GM12878 (cell line): ENCODE data around the gene PRR12. TPM values are rescaled to one million over a fixed set of nuclear protein-coding genes. Genes with fewer than 3 reads are reported as not detected.

Experiments used
- ATAC-seq: fragments of 200-7000 bp; cut with Tn5 transposase; 3 replicates; pipeline ENCODE4 v1.9.1; 2020; ENCODE audit warnings: mild to moderate bottlenecking, moderate library complexity
- BruUV-seq: library from RNA; stranded (reverse); fragments of 400-500 nt; replicated peaks from 2 replicates; lab custom pipeline; 2021; lab: Mats Ljungman, UMichigan
- CTCF ChIA-PET: fragments of 300-600 bp; sonication (Branson Sonifier 250); formaldehyde crosslinking; extraction: SDS; loops from one replicate; lab custom pipeline; 2021; ENCODE audit warnings: inconsistent platforms; lab: Yijun Ruan, JAX
- POLR2A ChIA-PET: fragments of 350-600 bp; formaldehyde crosslinking; extraction: SDS; loops from one replicate; lab custom pipeline; 2021; ENCODE audit warnings: inconsistent platforms; lab: Charles Lee
- RAD21 ChIA-PET: fragments of 300-600 bp; sonication (Branson Sonifier 250); formaldehyde crosslinking; loops from one replicate; lab custom pipeline; 2023; ENCODE audit warnings: antibody characterized with exemption; ENCODE audit not compliant: unreplicated experiment; lab: Charles Lee
- SMC1A ChIA-PET: fragments of 300-600 bp; sonication (Branson Sonifier 250); formaldehyde crosslinking; loops from one replicate; lab custom pipeline; 2023; ENCODE audit not compliant: unreplicated experiment, uncharacterized antibody; lab: Charles Lee
- DNase-seq: peaks from one replicate; pipeline ENCODE4 v3.0.0-alpha.2; 2011; ENCODE audit warnings: low read depth, low spot score
- FAIRE-seq: peaks from 3 replicates; lab custom pipeline; 2011; peaks lifted over from hg19 to GRCh38; lab: Jason Lieb, UNC
- H2AFZ ChIP-seq: 2 replicates; pipeline ENCODE4 v1.6.0; 2011; ENCODE audit warnings: low read depth, low read length, control low read depth; ENCODE audit not compliant: control insufficient read depth
- H3K27ac ChIP-seq: 2 replicates; pipeline ENCODE4 v1.5.1; 2011; ENCODE audit warnings: control low read depth; ENCODE audit not compliant: control insufficient read depth, insufficient read depth
- H3K27me3 ChIP-seq, 2 experiments: replicated peaks in 1 of 2; 2 replicates each; pipeline versions ENCODE4 v1.6.0 to v1.6.1; 2011; ENCODE audit warnings: low read length in 1 of 2; ENCODE audit not compliant: control insufficient read depth in 2 of 2, insufficient read depth in 2 of 2
- H3K36me3 ChIP-seq, 2 experiments: 2 replicates each; pipeline ENCODE4 v1.5.1; 2011; ENCODE audit warnings: low read length in 1 of 2; ENCODE audit not compliant: control insufficient read depth in 2 of 2, insufficient read depth in 2 of 2
- H3K4me1 ChIP-seq: 2 replicates; pipeline ENCODE4 v1.6.1; 2011; ENCODE audit warnings: mild to moderate bottlenecking, low read length, moderate library complexity, mixed read lengths; ENCODE audit not compliant: control insufficient read depth, insufficient read depth
- H3K4me2 ChIP-seq: 2 replicates; pipeline ENCODE4 v1.6.0; 2011; ENCODE audit warnings: control low read depth; ENCODE audit not compliant: control insufficient read depth, insufficient read depth
- H3K4me3 ChIP-seq: fragments of 200-600 bp; sonication (generic); 2 replicates; pipeline ENCODE4 v1.5.1; 2016
- H3K79me2 ChIP-seq: 2 replicates; pipeline ENCODE4 v1.6.0; 2011; ENCODE audit warnings: low read length; ENCODE audit not compliant: control insufficient read depth, insufficient read depth
- H3K9ac ChIP-seq: 2 replicates; pipeline ENCODE4 v1.8.0; 2011; ENCODE audit warnings: low read length, control low read depth, mixed read lengths; ENCODE audit not compliant: control insufficient read depth, insufficient read depth
- H3K9me3 ChIP-seq: replicated peaks from 3 replicates; pipeline ENCODE4 v1.5.1; 2011; ENCODE audit warnings: mild to moderate bottlenecking, low read length; ENCODE audit not compliant: control insufficient read depth, insufficient read depth
- H4K20me1 ChIP-seq: 2 replicates; pipeline ENCODE4 v1.6.0; 2011; ENCODE audit not compliant: control insufficient read depth, insufficient read depth
- BHLHE40 ChIP-seq, 2 experiments: fragments of 450-650 bp in 1 of 2; IDR thresholded peaks; 2 replicates each; pipeline ENCODE4 v1.6.1; 2011 to 2017; ENCODE audit warnings: low read depth in 2 of 2, borderline replicate concordance in 1 of 2, improper control_type of control experiment in 1 of 2, low read length in 1 of 2, mild to moderate bottlenecking in 1 of 2
- CTCF ChIP-seq, 3 experiments: IDR thresholded peaks in 2 of 3; conservative IDR thresholded peaks in 1 of 3; 2 replicates each; pipeline ENCODE4 v1.5.1; 2011; ENCODE audit warnings: low read depth in 3 of 3, low read length in 3 of 3, mild to moderate bottlenecking in 3 of 3, control low read depth in 2 of 3, moderate library complexity in 2 of 3, inconsistent platforms in 1 of 3, mixed read lengths in 1 of 3; ENCODE audit not compliant: control insufficient read depth in 2 of 3, insufficient read depth in 1 of 3; ENCODE audit errors: extremely low read depth in 1 of 3
- ESRRA ChIP-seq: IDR thresholded peaks from 2 replicates; pipeline ENCODE4 v1.6.1; 2012; ENCODE audit warnings: mild to moderate bottlenecking, low read length, improper control_type of control experiment
- HCFC1 ChIP-seq: fragments of 150-350 bp; IDR thresholded peaks from 2 replicates; pipeline ENCODE4 v1.6.1; 2014; ENCODE audit warnings: low read length
- SPI1 ChIP-seq: IDR thresholded peaks from 2 replicates; pipeline ENCODE4 v1.6.1; 2011; ENCODE audit warnings: low read depth, mild to moderate bottlenecking, low read length, moderate library complexity, borderline replicate concordance; ENCODE audit not compliant: insufficient read depth
- ZBTB11 ChIP-seq: fragments of 450-650 bp; formaldehyde crosslinking; IDR thresholded peaks from 2 replicates; pipeline ENCODE4 v1.5.0; 2022; ENCODE audit warnings: mild to moderate bottlenecking, missing genetic modification characterization
- WGBS: methylation state at CpG from one replicate; pipeline ENCODE4 v1.1.6; 2016; ENCODE audit warnings: low lambda C conversion rate; ENCODE audit not compliant: insufficient replicate concordance, insufficient coverage; ENCODE audit errors: missing lambda C conversion rate; 5-methylcytosine and 5-hydroxymethylcytosine counted together
- in situ Hi-C: fragments of 300-500 bp; cut with MboI; formaldehyde crosslinking; loops from 9 replicates; pipeline ENCODE4 v1.14.3; 2018; ENCODE audit warnings: mixed read lengths
- intact Hi-C: fragments of 100-400 bp; cut with micrococcal nuclease; formaldehyde crosslinking; loops from one replicate; pipeline ENCODE4 v1.14.2; 2022; ENCODE audit not compliant: unreplicated experiment
- polyA plus RNA-seq, 11 experiments: library from polyadenylated mRNA; depleted of rRNA in 4 of 11; unstranded in 6 of 11; stranded (reverse) in 5 of 11; fragments of >200 nt; fragmentation: Nextera tagmentation in 4 of 11; fragmentation: Illumina TruSeq in 1 of 11; extraction: Ambion mirVana in 4 of 11; extraction: Trizol in 1 of 11; gene quantifications; 1 replicate in 1 of 11; 2 replicates in 10 of 11; pipeline versions ENCODE4 v1.2.1 to v1.2.3, GENCODE V29; 2011 to 2016; ENCODE audit warnings: inconsistent platforms in 2 of 11, missing spikeins in 2 of 11, low read depth in 1 of 11
- total RNA-seq, 4 experiments: library from RNA; depleted of rRNA in 3 of 4; stranded (reverse); fragments of >200 nt in 3 of 4; fragmentation: Illumina TruSeq in 1 of 4; extraction: Trizol in 1 of 4; gene quantifications; 2 replicates each; pipeline versions ENCODE4 v1.2.1 to v1.2.3, GENCODE V29; 2013 to 2021

Gene PRR12
- total and polyA plus RNA-seq, 10 of the 15 experiments (the other 5 are each of a cell fraction or from before 2014, with no cell fraction given), result 0.02 to 25.3 (median 1.6) TPM

DNA sequence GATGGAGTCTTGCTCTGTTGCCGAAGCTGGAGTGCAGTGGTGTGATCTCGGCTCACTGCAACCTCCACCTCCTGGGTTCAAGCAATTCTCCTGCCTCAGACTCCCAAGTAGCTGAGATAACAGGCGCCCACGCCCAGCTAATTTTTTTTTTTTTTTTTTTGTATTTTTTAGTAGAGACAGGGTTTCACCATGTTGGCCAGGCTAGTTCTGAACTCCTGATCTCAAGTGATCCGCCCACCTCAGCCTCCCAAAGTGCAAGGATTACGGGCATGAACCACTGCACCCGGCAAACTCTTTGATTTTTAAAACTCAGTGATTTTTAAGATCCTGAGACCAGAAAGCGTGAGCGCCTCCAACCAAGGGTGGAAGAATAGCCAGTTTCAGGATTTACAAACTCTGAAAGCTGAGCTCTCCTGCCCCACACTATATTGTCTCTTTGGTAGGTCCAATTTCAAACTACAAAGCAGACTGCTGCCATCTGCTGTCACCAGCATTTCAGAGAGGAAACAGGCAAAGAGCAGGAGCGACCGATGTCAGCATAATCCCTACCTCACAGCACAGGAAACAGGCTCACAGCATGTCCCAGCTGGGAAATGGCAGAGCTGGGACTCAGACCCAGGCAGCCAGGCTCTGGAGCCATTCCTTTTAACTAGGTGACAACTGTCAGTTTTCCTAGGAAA lies 19.8 kb upstream of the PRR12 start:
- Histone ChIP-seq H3K36me3 (peaks cover 1 to 4% of the 10 kb centered on the region in 2 experiments; a peak in 3 of 4 replicates), H3K4me2 (no peak overlapping the region), H3K4me1 (peaks cover 11% of the 10 kb centered on the region), H3K9ac (no peak overlapping the region), H3K9me3 (no peaks in the 10 kb centered on the region), H3K4me3 (no peak overlapping the region), H4K20me1 (no peaks in the 10 kb centered on the region), H2AFZ (no peak overlapping the region), H3K27me3 (no peaks in the 10 kb centered on the region), H3K79me2 (peaks cover 10% of the 10 kb centered on the region), H3K27ac (no peak overlapping the region)
- intact Hi-C loops (loop anchor here (1.0 kb wide), 1 partner anchor 68 kb away; no protein-coding TSS in a partner anchor), in situ Hi-C loops (no loop called here)
- ChIA-PET SMC1A (interaction anchor here (0.7 to 2.5 kb wide), 10 partner anchors 9 to 110 kb away, joined by 3 to 8 read pairs (median 5); partner anchors contain the start of genes FLT3LG, NOSIP and RRAS), CTCF (interaction anchor here (1.0 to 6.5 kb wide), 25 partner anchors 9 to 191 kb away, joined by 3 to 96 read pairs (median 8); partner anchors contain the start of genes BCL2L12, FLT3LG, IRF3 and NOSIP), RAD21 (interaction anchor here (0.7 to 3.6 kb wide), 8 partner anchors 9 to 107 kb away, joined by 3 to 14 read pairs (median 4); partner anchors contain the start of genes NOSIP, PRRG2 and SCAF1), POLR2A (interaction anchor here (0.6 to 2.0 kb wide), 6 partner anchors 8 to 1683 kb away, joined by 3 to 8 read pairs (median 6); partner anchors contain the start of gene RRAS)
- no peak for DNase-seq
- WGBS, result 95% methylated on average over 11 of the region's 11 CpGs
- no peak for FAIRE-seq
- peak; percentile 60; the same call in 2 of the 3 replicates for ATAC-seq
- no peak for TF ChIP-seq BHLHE40 (IDR thresholded peaks at IDR 0.05; ENCODE audit: borderline replicate concordance in 1 of 2, low read depth in 2 of 2, low read length in 1 of 2)
- TF ChIP-seq HCFC1, result no peak
- no peak for TF ChIP-seq SPI1
- TF ChIP-seq ESRRA, result no peak
- TF ChIP-seq ZBTB11 (CRISPR knock-in tag), result no peak
- TF ChIP-seq CTCF (IDR thresholded peaks at IDR 0.05 in 2 of 3, conservative IDR thresholded peaks at IDR 0.05 in 1 of 3; ENCODE audit: control insufficient read depth in 2 of 3, extremely low read depth in 1 of 3, insufficient read depth in 1 of 3, low read depth in 3 of 3, low read length in 3 of 3), result peak; percentile 5 to 36 (median 19); a peak in 2 of 6 replicates
- BruUV-seq, result no TSS peak
